ENCODE results near the gene IKBKE. TPM values are rescaled to one million over a fixed set of nuclear protein-coding genes. Genes with fewer than 3 reads are reported as not detected.
A peak's percentile ranks its signal among the peaks of the same experiment; 100 is the strongest.

Gene IKBKE
- total RNA-seq, 3 donors from 2014 or later = 14.7 to 17.2 (median 16.1) TPM

- peaks cover 1% of the 10 kb centered on the region for H3K36me3 Mint-ChIP-seq (ENCODE audit: insufficient read depth)
- peak; percentile 78 for DNase-seq
- no peaks in the 10 kb centered on the region for H3K27me3 Mint-ChIP-seq (ENCODE audit: low read depth)
- peak; percentile 58 to 71 for ATAC-seq
- H3K9me3 Mint-ChIP-seq = no peaks in the 10 kb centered on the region
- peaks cover 42% of the 10 kb centered on the region for H3K4me1 Mint-ChIP-seq (ENCODE audit: low read depth)
- no peak overlapping the region for H3K4me3 Mint-ChIP-seq
These were observed 8.4 kb upstream of the IKBKE start for GRCh38 chr1:206461602-206462455.

GRCh38 chr1:206463137-206463536 is 7.1 kb upstream of the IKBKE start:
- peak; percentile 30 to 64 for ATAC-seq
- Mint-ChIP-seq H3K36me3 (ENCODE audit: insufficient read depth) (no peaks in the 10 kb centered on the region), H3K27me3 (ENCODE audit: low read depth) (no peaks in the 10 kb centered on the region), H3K4me3 (no peak overlapping the region), H3K4me1 (ENCODE audit: low read depth) (peaks cover 51% of the 10 kb centered on the region), H3K9me3 (no peaks in the 10 kb centered on the region)
- DNase-seq = no peak

- Mint-ChIP-seq H3K36me3 (ENCODE audit: insufficient read depth) (no peaks in the 10 kb centered on the region), H3K9me3 (no peaks in the 10 kb centered on the region), H3K4me3 (no peak overlapping the region), H3K27me3 (ENCODE audit: low read depth) (no peaks in the 10 kb centered on the region), H3K4me1 (ENCODE audit: low read depth) (peaks cover 59% of the 10 kb centered on the region)
- ATAC-seq = no peak
- no peak for DNase-seq
These were observed 6.4 kb upstream of the IKBKE start for GRCh38 chr1:206463911-206464310.

GRCh38 chr1:206464456-206464964 is 5.8 kb upstream of the IKBKE start:
- no peak for ATAC-seq

GRCh38 chr1:206465951-206466350 is 4.3 kb upstream of the IKBKE start:
- Mint-ChIP-seq H3K9me3 (no peaks in the 10 kb centered on the region), H3K4me1 (ENCODE audit: low read depth) (peaks cover 73% of the 10 kb centered on the region), H3K27me3 (ENCODE audit: low read depth) (no peaks in the 10 kb centered on the region), H3K36me3 (ENCODE audit: insufficient read depth) (no peaks in the 10 kb centered on the region), H3K4me3 (peak overlapping the region; percentile 56)
- no peak for DNase-seq
- ATAC-seq = no peak

More at GRCh38 chr1:206464456-206464964, 5.8 kb upstream of the IKBKE start:
- H3K36me3 Mint-ChIP-seq (ENCODE audit: insufficient read depth) = no peaks in the 10 kb centered on the region
- no peak overlapping the region for H3K4me3 Mint-ChIP-seq
- no peak for DNase-seq
- peaks cover 65% of the 10 kb centered on the region for H3K4me1 Mint-ChIP-seq (ENCODE audit: low read depth)
- H3K9me3 Mint-ChIP-seq = no peaks in the 10 kb centered on the region
- H3K27me3 Mint-ChIP-seq (ENCODE audit: low read depth) = no peaks in the 10 kb centered on the region

- Mint-ChIP-seq H3K36me3 (ENCODE audit: insufficient read depth) (no peaks in the 10 kb centered on the region), H3K4me1 (ENCODE audit: low read depth) (peaks cover 79% of the 10 kb centered on the region), H3K4me3 (peak overlapping the region; percentile 50), H3K9me3 (no peaks in the 10 kb centered on the region), H3K27me3 (ENCODE audit: low read depth) (no peaks in the 10 kb centered on the region)
- DNase-seq (no peak), ATAC-seq (no peak)
These were observed 3.2 kb upstream of the IKBKE start for GRCh38 chr1:206466840-206467649.

GRCh38 chr1:206467915-206468314 is 2.4 kb upstream of the IKBKE start:
- Mint-ChIP-seq H3K36me3 (ENCODE audit: insufficient read depth) (no peaks in the 10 kb centered on the region), H3K9me3 (no peaks in the 10 kb centered on the region), H3K27me3 (ENCODE audit: low read depth) (no peaks in the 10 kb centered on the region), H3K4me3 (peak overlapping the region; percentile 51), H3K4me1 (ENCODE audit: low read depth) (peaks cover 85% of the 10 kb centered on the region)
- DNase-seq (no peak), ATAC-seq (no peak)

GRCh38 chr1:206468571-206468970 is 1.7 kb upstream of the IKBKE start:
- peaks cover 85% of the 10 kb centered on the region for H3K4me1 Mint-ChIP-seq (ENCODE audit: low read depth)
- H3K9me3 Mint-ChIP-seq = no peaks in the 10 kb centered on the region
- H3K4me3 Mint-ChIP-seq = no peak overlapping the region
- H3K27me3 Mint-ChIP-seq (ENCODE audit: low read depth) = no peaks in the 10 kb centered on the region
- DNase-seq (no peak), ATAC-seq (no peak)
- peaks cover 5% of the 10 kb centered on the region for H3K36me3 Mint-ChIP-seq (ENCODE audit: insufficient read depth)

GRCh38 chr1:206469411-206469932 is 804 bp upstream of the IKBKE start:
- peaks cover 84% of the 10 kb centered on the region for H3K4me1 Mint-ChIP-seq (ENCODE audit: low read depth)
- ATAC-seq (no peak), DNase-seq (peak; percentile 39)
- peak overlapping the region; percentile 87 for H3K4me3 Mint-ChIP-seq
- peaks cover 8% of the 10 kb centered on the region for H3K36me3 Mint-ChIP-seq (ENCODE audit: insufficient read depth)
- no peaks in the 10 kb centered on the region for H3K9me3 Mint-ChIP-seq
- H3K27me3 Mint-ChIP-seq (ENCODE audit: low read depth) = no peaks in the 10 kb centered on the region

GRCh38 chr1:206470692-206471414 is 577 bp downstream of the IKBKE start:
- H3K27me3 Mint-ChIP-seq (ENCODE audit: low read depth) = no peaks in the 10 kb centered on the region
- ATAC-seq (peak; percentile 58 to 67), DNase-seq (peak; percentile 30)
- no peaks in the 10 kb centered on the region for H3K9me3 Mint-ChIP-seq
- H3K4me1 Mint-ChIP-seq (ENCODE audit: low read depth) = peaks cover 85% of the 10 kb centered on the region
- H3K36me3 Mint-ChIP-seq (ENCODE audit: insufficient read depth) = peaks cover 14% of the 10 kb centered on the region
- H3K4me3 Mint-ChIP-seq = peak overlapping the region; percentile 87

GRCh38 chr1:206471415-206471801 is 1.1 kb downstream of the IKBKE start:
- H3K27me3 Mint-ChIP-seq (ENCODE audit: low read depth) = no peaks in the 10 kb centered on the region
- peaks cover 18% of the 10 kb centered on the region for H3K36me3 Mint-ChIP-seq (ENCODE audit: insufficient read depth)
- peak; percentile 10 to 11 for ATAC-seq
- peaks cover 81% of the 10 kb centered on the region for H3K4me1 Mint-ChIP-seq (ENCODE audit: low read depth)
- H3K9me3 Mint-ChIP-seq = no peaks in the 10 kb centered on the region
- H3K4me3 Mint-ChIP-seq = peak overlapping the region; percentile 87
- no peak for DNase-seq

GRCh38 chr1:206472024-206472423 is 1.7 kb downstream of the IKBKE start:
- Mint-ChIP-seq H3K4me1 (ENCODE audit: low read depth) (peaks cover 75% of the 10 kb centered on the region), H3K9me3 (no peaks in the 10 kb centered on the region), H3K27me3 (ENCODE audit: low read depth) (no peaks in the 10 kb centered on the region), H3K4me3 (peak overlapping the region; percentile 87), H3K36me3 (ENCODE audit: insufficient read depth) (peaks cover 23% of the 10 kb centered on the region)
- ATAC-seq (no peak), DNase-seq (peak; percentile 28)

GRCh38 chr1:206472454-206472853 is 2.2 kb downstream of the IKBKE start:
- H3K36me3 Mint-ChIP-seq (ENCODE audit: insufficient read depth) = peaks cover 27% of the 10 kb centered on the region
- H3K4me3 Mint-ChIP-seq = peak overlapping the region; percentile 87
- H3K4me1 Mint-ChIP-seq (ENCODE audit: low read depth) = peaks cover 71% of the 10 kb centered on the region
- no peaks in the 10 kb centered on the region for H3K9me3 Mint-ChIP-seq
- ATAC-seq (no peak), DNase-seq (no peak)
- no peaks in the 10 kb centered on the region for H3K27me3 Mint-ChIP-seq (ENCODE audit: low read depth)

- Mint-ChIP-seq H3K4me1 (ENCODE audit: low read depth) (peaks cover 67% of the 10 kb centered on the region), H3K27me3 (ENCODE audit: low read depth) (no peaks in the 10 kb centered on the region), H3K4me3 (peak overlapping the region; percentile 87), H3K36me3 (ENCODE audit: insufficient read depth) (peaks cover 27% of the 10 kb centered on the region), H3K9me3 (no peaks in the 10 kb centered on the region)
- DNase-seq (no peak), ATAC-seq (no peak)
These were observed 2.6 kb downstream of the IKBKE start for GRCh38 chr1:206472886-206473285.

Data from activated T-cell treated with anti-CD3 and anti-CD28 coated beads, Interleukin-2, amount 50 U/mL, for 4 hours (primary cell).